Panc1 (cell line): ENCODE results near the gene SETDB1. TPM values are rescaled to one million over a fixed set of nuclear protein-coding genes. Genes with fewer than 3 reads are reported as not detected.

Experiments
- ATAC-seq: fragments of 200-7000 bp; cut with Tn5 transposase; 2 replicates; pipeline ENCODE4 v1.9.1; 2020; ENCODE audit warnings: mild to moderate bottlenecking, moderate library complexity
- BruUV-seq: library from RNA; stranded (reverse); fragments of 400-500 nt; replicated peaks from 2 replicates; lab custom pipeline; 2021; lab: Mats Ljungman, UMichigan
- CTCF ChIA-PET: fragments of 300-600 bp; sonication (Branson Sonifier 250); formaldehyde crosslinking; loops from one replicate; lab custom pipeline; 2022; ENCODE audit warnings: antibody characterized with exemption; lab: Charles Lee
- POLR2A ChIA-PET: fragments of 300-600 bp; sonication (Branson Sonifier 250); formaldehyde crosslinking; loops from one replicate; lab custom pipeline; 2022; ENCODE audit warnings: antibody characterized with exemption; lab: Charles Lee
- DNase-seq: peaks from one replicate; pipeline ENCODE4 v3.0.0-alpha.2; 2010; ENCODE audit warnings: low read depth, low spot score
- H3K27ac ChIP-seq: 2 replicates; pipeline ENCODE4 v1.5.1; 2011; ENCODE audit warnings: mild to moderate bottlenecking, low read length, inconsistent platforms
- H3K27me3 ChIP-seq: fragments of 200-500 bp; sonication (Bioruptor generic); 2 replicates; pipeline ENCODE4 v1.6.0; 2014; ENCODE audit warnings: low read length, inconsistent platforms; ENCODE audit not compliant: control insufficient read depth, insufficient read depth
- H3K36me3 ChIP-seq: fragments of 200-500 bp; sonication (Bioruptor generic); 2 replicates; pipeline ENCODE4 v1.5.1; 2014; ENCODE audit warnings: inconsistent platforms, mild to moderate bottlenecking, low read length, moderate library complexity; ENCODE audit not compliant: control insufficient read depth, insufficient read depth
- H3K4me1 ChIP-seq: 2 replicates; pipeline ENCODE4 v1.5.1; 2011; ENCODE audit warnings: inconsistent platforms, mild to moderate bottlenecking, low read length, moderate library complexity; ENCODE audit not compliant: control insufficient read depth, insufficient read depth
- H3K4me3 ChIP-seq, 2 experiments: 2 replicates each; pipeline ENCODE4 v1.5.1; 2011 to 2012; ENCODE audit warnings: low read depth in 2 of 2, low read length in 2 of 2, mild to moderate bottlenecking in 2 of 2, inconsistent platforms in 1 of 2, moderate library complexity in 1 of 2
- H3K9me3 ChIP-seq: fragments of 200-500 bp; sonication (Bioruptor generic); 2 replicates; pipeline ENCODE4 v1.5.1; 2014; ENCODE audit warnings: low read depth, mild to moderate bottlenecking, inconsistent platforms, low read length, moderate library complexity; ENCODE audit not compliant: control insufficient read depth, insufficient read depth
- CTCF ChIP-seq: fragments of 450-650 bp; IDR thresholded peaks from 2 replicates; pipeline ENCODE4 v1.5.1; 2017; ENCODE audit warnings: mild to moderate bottlenecking
- POLR2AphosphoS5 ChIP-seq: IDR thresholded peaks from 2 replicates; pipeline ENCODE4 v1.6.1; 2012; ENCODE audit warnings: mild to moderate bottlenecking, low read depth, low read length, moderate library complexity
- REST ChIP-seq, 2 experiments: IDR thresholded peaks; 2 replicates each; pipeline ENCODE4 v1.6.1; 2011 to 2012; ENCODE audit warnings: low read depth in 2 of 2, control low read depth in 1 of 2, low read length in 1 of 2, mild to moderate bottlenecking in 1 of 2, moderate library complexity in 1 of 2; ENCODE audit not compliant: insufficient read depth in 1 of 2
- SIN3A ChIP-seq: IDR thresholded peaks from 2 replicates; pipeline ENCODE4 v1.6.1; 2012; ENCODE audit warnings: low read depth, mild to moderate bottlenecking, low read length, moderate library complexity, borderline replicate concordance; ENCODE audit not compliant: insufficient read depth
- TCF7L2 ChIP-seq: IDR thresholded peaks from 2 replicates; pipeline ENCODE4 v1.6.1; 2011; ENCODE audit warnings: mild to moderate bottlenecking, low read depth, low read length, inconsistent platforms
- in situ Hi-C: cut with HindIII; loops from 2 replicates; pipeline ENCODE4 v1.10.0; 2016; ENCODE audit warnings: low sequenced_read_pairs, low pct_unique_long_range_greater_than_20kb
- intact Hi-C: fragments of 100-400 bp; cut with micrococcal nuclease; formaldehyde crosslinking; loops from one replicate; pipeline ENCODE4 v1.10.0; 2022; ENCODE audit not compliant: unreplicated experiment
- total RNA-seq: library from RNA; stranded (reverse); gene quantifications from one replicate; pipeline ENCODE4 v1.2.1, GENCODE V29; 2021; ENCODE audit not compliant: unreplicated experiment

Gene SETDB1
- total RNA-seq, 1 experiment from 2014 or later, result 43.3 TPM

DNA sequence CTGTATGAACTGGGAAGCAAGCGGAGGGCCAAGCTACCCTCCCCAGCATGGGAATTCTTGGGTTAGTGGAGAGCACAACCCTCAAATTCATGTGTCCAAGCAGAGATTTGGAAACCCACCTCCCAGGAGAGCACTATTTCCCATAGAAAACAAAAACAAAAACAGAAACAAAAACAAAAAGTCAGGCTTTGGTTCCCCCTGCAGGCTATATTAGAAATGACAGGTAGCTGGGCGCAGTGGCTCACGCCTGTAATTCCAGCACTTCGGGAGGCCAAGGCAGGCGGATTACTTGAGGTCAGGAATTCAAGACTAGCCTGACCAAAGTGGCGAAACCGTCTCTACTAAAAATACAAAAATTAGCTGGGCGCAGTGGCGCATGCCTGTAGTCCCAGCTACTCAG lies 69.7 kb downstream of the SETDB1 start:
- Histone ChIP-seq H3K9me3 (no peaks in the 10 kb centered on the region), H3K36me3 (no peaks in the 10 kb centered on the region), H3K4me1 (peaks cover 5% of the 10 kb centered on the region; the same call in 1 of the 2 replicates), H3K27ac (no peak overlapping the region), H3K4me3 (no peak overlapping the region), H3K27me3 (no peaks in the 10 kb centered on the region)
- in situ Hi-C loops (no loop called here), intact Hi-C loops (no loop called here)
- POLR2A ChIA-PET, result interaction anchor here (0.6 to 0.7 kb wide), 4 partner anchors 19 to 498 kb away, joined by 3 to 10 read pairs (median 4); no protein-coding TSS in a partner anchor
- no TSS peak for BruUV-seq
- ATAC-seq (peak; percentile 69; the same call in 1 of the 2 replicates), DNase-seq (no peak)
- CTCF ChIA-PET, result interaction anchor here (0.5 to 1.8 kb wide), 18 partner anchors 9 to 740 kb away, joined by 3 to 13 read pairs (median 4); partner anchors contain the start of gene MINDY1
- TF ChIP-seq REST (IDR thresholded peaks at IDR 0.05; ENCODE audit: insufficient read depth in 1 of 2, low read depth in 2 of 2, low read length in 1 of 2) (no peak), SIN3A (no peak), CTCF (peak; percentile 89), POLR2AphosphoS5 (no peak), TCF7L2 (no peak)

DNA sequence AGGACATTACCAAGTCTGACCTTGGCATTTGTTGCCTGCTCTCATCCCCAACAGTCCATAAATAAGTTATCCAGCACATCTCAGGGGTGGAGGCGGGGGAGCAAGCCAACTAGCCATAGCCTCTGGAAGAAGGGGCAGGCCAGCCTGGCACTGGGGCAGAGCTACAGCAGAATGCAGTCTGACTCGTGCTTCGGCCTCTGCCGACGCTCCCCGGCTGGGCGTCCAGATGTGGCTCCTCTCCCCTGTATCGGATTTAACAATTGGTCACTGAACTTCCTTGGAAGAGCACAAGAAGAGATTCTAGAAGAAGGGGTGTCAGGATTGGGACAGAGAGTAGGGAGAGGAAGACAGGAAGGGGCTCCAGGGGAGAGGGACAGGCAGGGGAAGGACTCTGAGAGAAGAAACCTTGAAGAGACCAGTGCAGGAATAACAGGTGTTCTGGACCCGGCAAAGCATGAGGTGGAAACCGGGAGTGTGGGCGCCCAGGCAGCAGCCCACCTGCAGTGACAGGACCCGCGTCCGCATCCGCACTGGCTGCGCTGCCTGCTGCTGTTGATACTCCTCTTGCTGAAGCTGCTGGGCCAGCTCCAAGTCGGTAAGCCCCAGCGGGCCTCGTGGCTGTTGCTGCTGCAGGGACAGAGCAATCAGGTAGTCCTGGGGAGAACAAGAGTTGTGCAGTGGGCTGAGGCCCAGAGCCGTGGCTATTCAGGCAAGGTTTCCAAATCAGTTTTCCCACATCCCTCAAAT lies 71.1 kb downstream of the SETDB1 start:
- DNase-seq (no peak), ATAC-seq (no peak)
- CTCF ChIA-PET, result interaction anchor here (1.1 to 1.8 kb wide), 4 partner anchors 8 to 39 kb away, joined by 4 to 8 read pairs (median 5); no protein-coding TSS in a partner anchor
- intact Hi-C loops, result no loop called here
- BruUV-seq, result no TSS peak
- no peaks in the 10 kb centered on the region for H3K36me3 ChIP-seq
- H3K4me1 ChIP-seq, result peaks cover 5% of the 10 kb centered on the region; the same call in 1 of the 2 replicates
- TF ChIP-seq POLR2AphosphoS5 (no peak), TCF7L2 (no peak), CTCF (no peak), REST (IDR thresholded peaks at IDR 0.05; ENCODE audit: insufficient read depth in 1 of 2, low read depth in 2 of 2, low read length in 1 of 2) (no peak), SIN3A (no peak)
- no peak overlapping the region for H3K4me3 ChIP-seq
- no peaks in the 10 kb centered on the region for H3K9me3 ChIP-seq
- H3K27me3 ChIP-seq, result no peaks in the 10 kb centered on the region
- H3K27ac ChIP-seq, result no peak overlapping the region
- POLR2A ChIA-PET, result no interaction called here
- in situ Hi-C loops, result no loop called here
